CD4-positive, alpha-beta T cell (primary cell): ENCODE results near the gene ALDH1A2. TPM values are rescaled to one million over a fixed set of nuclear protein-coding genes. Genes with fewer than 3 reads are reported as not detected.

Experiments
- ATAC-seq: fragments of 200-7000 bp; cut with Tn5 transposase; one replicate; pipeline ENCODE4 v1.10.0; 2022; ENCODE audit warnings: mild to moderate bottlenecking; ENCODE audit not compliant: poor library complexity
- CTCF ChIA-PET: fragments of 350-600 bp; sonication (Branson Sonifier 250); formaldehyde crosslinking; loops from one replicate; lab custom pipeline; 2021; ENCODE audit warnings: antibody characterized with exemption, inconsistent platforms; lab: Charles Lee
- POLR2A ChIA-PET: fragments of 350-600 bp; sonication (Branson Sonifier 250); formaldehyde crosslinking; loops from one replicate; lab custom pipeline; 2021; ENCODE audit warnings: antibody characterized with exemption, inconsistent platforms; lab: Charles Lee
- DNase-seq, 14 experiments: peaks; one replicate each; pipeline ENCODE4 v3.0.0-alpha.2; 2013 to 2020; ENCODE audit warnings: mixed read lengths in 2 of 14
- H3K27ac ChIP-seq, 2 donors: one replicate each; pipeline versions ENCODE4 v1.5.1 to v1.7.0; 2013; ENCODE audit warnings: low read length in 2 of 2, low read depth in 1 of 2, mild to moderate bottlenecking in 1 of 2
- H3K27me3 ChIP-seq, 2 experiments: 1 replicate in 1 of 2; 2 replicates in 1 of 2; pipeline versions ENCODE4 v1.6.1 to v1.7.0; 2013; ENCODE audit warnings: low read length in 2 of 2, control low read depth in 1 of 2, mild to moderate bottlenecking in 1 of 2, moderate library complexity in 1 of 2; ENCODE audit not compliant: insufficient read depth in 2 of 2, control insufficient read depth in 1 of 2
- H3K36me3 ChIP-seq: one replicate; pipeline ENCODE4 v1.6.1; 2013; ENCODE audit warnings: low read length, control low read depth; ENCODE audit not compliant: insufficient read depth
- H3K4me1 ChIP-seq: one replicate; pipeline ENCODE4 v1.6.1; 2013; ENCODE audit warnings: low read length, control low read depth; ENCODE audit not compliant: insufficient read depth
- H3K4me3 ChIP-seq: one replicate; pipeline ENCODE4 v1.5.1; 2013; ENCODE audit warnings: mild to moderate bottlenecking, low read length, moderate library complexity
- H3K9me3 ChIP-seq, 2 experiments: 1 replicate in 1 of 2; 2 replicates in 1 of 2; pipeline versions ENCODE4 v1.6.1 to v1.7.0; 2013; ENCODE audit warnings: low read length in 2 of 2, mild to moderate bottlenecking in 2 of 2, control low read depth in 1 of 2, moderate library complexity in 1 of 2; ENCODE audit not compliant: control insufficient read depth in 1 of 2, insufficient read depth in 1 of 2
- H3K27ac Mint-ChIP-seq: one replicate; pipeline ENCODE4 v1.8.0; 2020; ENCODE audit warnings: mixed read lengths
- H3K27me3 Mint-ChIP-seq: one replicate; pipeline ENCODE4 v1.8.0; 2021; ENCODE audit warnings: mixed read lengths
- H3K36me3 Mint-ChIP-seq: one replicate; pipeline ENCODE4 v1.8.0; 2021; ENCODE audit warnings: low read depth, mixed read lengths
- H3K4me1 Mint-ChIP-seq: one replicate; pipeline ENCODE4 v1.8.0; 2021; ENCODE audit warnings: low read depth, mixed read lengths
- H3K4me3 Mint-ChIP-seq: one replicate; pipeline ENCODE4 v1.8.0; 2020; ENCODE audit warnings: mild to moderate bottlenecking, mixed read lengths
- H3K9me3 Mint-ChIP-seq: one replicate; pipeline ENCODE4 v1.8.0; 2020; ENCODE audit warnings: mixed read lengths
- CTCF ChIP-seq: fragments of 200-600 bp; IDR thresholded peaks from one replicate; pipeline ENCODE4 v1.8.0; 2022; ENCODE audit warnings: antibody characterized with exemption, mild to moderate bottlenecking
- intact Hi-C, 2 experiments: fragments of 100-400 bp; cut with DNase I in 1 of 2; cut with micrococcal nuclease in 1 of 2; formaldehyde crosslinking; loops; one replicate each; pipeline versions ENCODE4 v1.15.1 to v1.9.0; 2023 to 2025; cut with DNase I, micrococcal nuclease
- total RNA-seq, 174 experiments: library from RNA in 2 of 174; stranded (reverse) in 2 of 174; gene quantifications; one replicate each; pipeline ENCODE4 v1.2.3 and lab custom pipeline; 2021 to 2026

Gene ALDH1A2
- total RNA-seq, 2 experiments from 2014 or later, result not detected

- H3K27me3 Mint-ChIP-seq, result peaks cover 34% of the 10 kb centered on the region
- CTCF ChIA-PET, result no interaction called here
Measured at GRCh38 chr15:57910672-57911071, 154.8 kb downstream of the ALDH1A2 start.

GRCh38 chr15:57909388-57909787, 156.1 kb downstream of the ALDH1A2 start:
- no peak for DNase-seq
- H3K4me1 ChIP-seq, result no peaks in the 10 kb centered on the region
- ChIA-PET POLR2A (no interaction called here), CTCF (no interaction called here)
- H3K4me3 Mint-ChIP-seq, result no peak overlapping the region
- TF ChIP-seq CTCF, result no peak
- ATAC-seq, result no peak
- no peaks in the 10 kb centered on the region for H3K36me3 Mint-ChIP-seq
- H3K4me1 Mint-ChIP-seq, result no peaks in the 10 kb centered on the region
- H3K9me3 Mint-ChIP-seq, result no peaks in the 10 kb centered on the region
- H3K27ac ChIP-seq, result no peak overlapping the region
- peaks cover 41% of the 10 kb centered on the region for H3K27me3 Mint-ChIP-seq
- H3K9me3 ChIP-seq, result no peaks in the 10 kb centered on the region
- no peaks in the 10 kb centered on the region for H3K36me3 ChIP-seq
- no peak overlapping the region for H3K4me3 ChIP-seq
- intact Hi-C loops, result no loop called here
- H3K27ac Mint-ChIP-seq, result no peak overlapping the region
- no peaks in the 10 kb centered on the region for H3K27me3 ChIP-seq

More at GRCh38 chr15:57910672-57911071, 154.8 kb downstream of the ALDH1A2 start:
- Histone ChIP-seq H3K27ac (no peak overlapping the region), H3K4me1 (no peaks in the 10 kb centered on the region), H3K27me3 (no peaks in the 10 kb centered on the region), H3K4me3 (no peak overlapping the region), H3K9me3 (no peaks in the 10 kb centered on the region), H3K36me3 (no peaks in the 10 kb centered on the region)
- no peak for ATAC-seq
- intact Hi-C loops, result no loop called here
- no peaks in the 10 kb centered on the region for H3K4me1 Mint-ChIP-seq
- H3K4me3 Mint-ChIP-seq, result no peak overlapping the region
- POLR2A ChIA-PET, result no interaction called here
- no peak for DNase-seq
- H3K9me3 Mint-ChIP-seq, result no peaks in the 10 kb centered on the region
- H3K27ac Mint-ChIP-seq, result no peak overlapping the region
- no peak for TF ChIP-seq CTCF
- H3K36me3 Mint-ChIP-seq, result no peaks in the 10 kb centered on the region

- H3K27me3 Mint-ChIP-seq, result peaks cover 49% of the 10 kb centered on the region
- H3K4me3 Mint-ChIP-seq, result no peak overlapping the region
- H3K36me3 Mint-ChIP-seq, result no peaks in the 10 kb centered on the region
- no peaks in the 10 kb centered on the region for H3K9me3 Mint-ChIP-seq
- H3K27ac ChIP-seq, result no peak overlapping the region
- H3K27ac Mint-ChIP-seq, result no peak overlapping the region
- no peaks in the 10 kb centered on the region for H3K4me1 ChIP-seq
- TF ChIP-seq CTCF, result no peak
- CTCF ChIA-PET, result no interaction called here
- DNase-seq (no peak), ATAC-seq (no peak)
- no peaks in the 10 kb centered on the region for H3K36me3 ChIP-seq
- intact Hi-C loops, result no loop called here
- H3K9me3 ChIP-seq, result no peaks in the 10 kb centered on the region
- POLR2A ChIA-PET, result no interaction called here
- no peak overlapping the region for H3K4me3 ChIP-seq
- no peaks in the 10 kb centered on the region for H3K4me1 Mint-ChIP-seq
- H3K27me3 ChIP-seq, result no peaks in the 10 kb centered on the region
Measured at GRCh38 chr15:57903626-57904025, 161.9 kb downstream of the ALDH1A2 start.

Other genes starting within 250 kb of the ALDH1A2 start
- gene AQP9, start 72.7 kb upstream of the ALDH1A2 start, total RNA-seq, result under 1 TPM; 0.31 to 0.55 TPM